ENCODE data around the gene MACROD2.

- TF ChIP-seq CTCF (IDR thresholded peaks at IDR 0.05) (no peak), POLR2A (IDR thresholded peaks at IDR 0.05) (no peak)
Measured at GRCh38 chr20:14361509-14362345, 366.4 kb downstream of the MACROD2 start.
